HG02973 (cell line): ENCODE results near the gene HLCS.

Experiments
- ATAC-seq: cut with Tn5 transposase; IDR thresholded peaks from one replicate; pipeline ENCODE4 v1.9.1; 2021; ENCODE audit warnings: moderate library complexity; ENCODE audit not compliant: unreplicated experiment

HLCS gene

DNA sequence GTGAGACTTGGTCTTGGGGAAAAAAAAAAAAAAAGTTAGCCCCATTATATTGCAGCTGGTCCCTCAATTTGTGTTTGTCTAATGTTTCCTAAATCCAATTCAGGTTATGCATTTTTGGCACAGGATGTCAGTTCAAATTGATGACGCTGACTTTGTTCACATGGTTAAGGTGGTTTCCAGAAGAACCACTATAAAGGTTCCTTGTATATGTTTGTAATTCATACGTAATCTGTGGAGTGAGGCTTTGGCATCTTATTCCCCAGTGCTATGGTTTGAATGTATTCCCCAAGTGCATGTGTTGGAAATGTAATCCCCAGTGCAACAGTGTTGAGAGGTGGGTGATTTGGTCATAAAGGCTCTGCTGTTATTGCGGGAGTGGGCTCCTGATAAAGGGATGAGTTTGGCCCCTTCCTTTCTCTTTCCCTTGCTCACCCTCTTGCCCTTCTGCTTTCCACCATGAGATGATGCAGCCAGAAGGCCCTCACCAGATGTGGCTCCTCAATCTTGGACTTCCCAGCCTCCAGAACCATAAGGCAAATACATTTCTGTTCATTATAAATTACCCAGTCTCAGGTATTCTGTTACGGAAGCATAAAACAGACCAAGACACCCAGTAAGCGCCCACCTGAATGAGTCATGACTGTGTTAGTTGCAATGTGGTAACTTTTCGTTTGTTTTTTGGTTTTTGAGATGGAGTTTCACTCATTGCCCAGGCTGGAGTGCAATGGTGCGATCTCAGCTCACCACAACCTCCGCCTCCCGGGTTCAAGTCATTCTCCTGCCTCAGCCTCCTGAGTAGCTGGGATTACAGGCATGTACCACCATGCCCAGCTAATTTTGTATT lies 19.5 kb upstream of the HLCS start:
- ATAC-seq = no peak

DNA sequence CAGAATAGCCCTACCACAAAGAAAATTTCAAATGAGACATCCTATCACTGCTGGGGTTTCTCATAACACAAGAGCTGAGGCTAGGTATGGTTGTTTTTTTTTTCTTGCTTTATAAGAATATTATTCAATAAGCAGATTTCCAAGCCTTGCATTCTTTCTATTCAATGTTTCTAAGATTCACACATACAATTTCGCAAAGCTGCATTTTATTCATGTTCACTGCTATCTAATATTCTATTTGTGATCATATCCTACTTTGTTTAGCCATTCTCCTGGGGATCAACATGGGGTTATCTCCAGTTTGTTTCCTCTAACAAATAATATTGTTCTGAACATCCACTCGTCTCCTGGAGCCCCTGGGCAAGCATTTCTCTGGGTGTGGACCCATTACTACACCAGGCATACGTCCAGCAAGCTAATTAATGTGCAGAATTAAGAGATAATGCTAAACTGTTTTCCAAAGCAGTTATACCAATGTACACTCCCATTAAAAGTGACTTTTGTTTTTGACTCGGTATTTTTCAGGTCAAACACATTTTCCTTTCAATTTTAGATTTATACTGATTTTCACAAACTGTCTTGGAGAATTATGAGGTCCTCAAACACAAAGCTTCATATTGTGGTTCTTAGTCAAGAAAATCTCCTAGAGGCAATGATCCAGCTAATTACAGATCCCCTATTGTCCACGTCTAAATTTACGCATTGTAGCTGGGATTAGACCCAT lies 15.7 kb upstream of the HLCS start:
- no peak for ATAC-seq

DNA sequence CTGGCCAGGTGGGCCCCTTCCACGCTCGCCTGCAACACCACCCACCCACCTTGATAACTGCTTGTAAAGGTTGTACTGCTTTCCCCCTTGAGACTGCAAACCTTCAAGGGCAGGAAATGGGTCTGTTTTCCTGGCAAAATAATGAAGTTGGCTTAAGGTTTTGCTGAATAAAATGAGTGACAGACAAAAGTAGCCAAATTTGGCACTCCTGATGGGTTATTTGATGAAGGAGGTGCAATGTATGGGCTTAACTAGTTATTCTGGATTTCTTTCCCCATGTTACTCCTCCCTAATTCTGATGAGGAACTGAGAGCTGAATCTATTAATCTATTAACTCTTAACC lies 14.6 kb upstream of the HLCS start:
- ATAC-seq = no peak

DNA sequence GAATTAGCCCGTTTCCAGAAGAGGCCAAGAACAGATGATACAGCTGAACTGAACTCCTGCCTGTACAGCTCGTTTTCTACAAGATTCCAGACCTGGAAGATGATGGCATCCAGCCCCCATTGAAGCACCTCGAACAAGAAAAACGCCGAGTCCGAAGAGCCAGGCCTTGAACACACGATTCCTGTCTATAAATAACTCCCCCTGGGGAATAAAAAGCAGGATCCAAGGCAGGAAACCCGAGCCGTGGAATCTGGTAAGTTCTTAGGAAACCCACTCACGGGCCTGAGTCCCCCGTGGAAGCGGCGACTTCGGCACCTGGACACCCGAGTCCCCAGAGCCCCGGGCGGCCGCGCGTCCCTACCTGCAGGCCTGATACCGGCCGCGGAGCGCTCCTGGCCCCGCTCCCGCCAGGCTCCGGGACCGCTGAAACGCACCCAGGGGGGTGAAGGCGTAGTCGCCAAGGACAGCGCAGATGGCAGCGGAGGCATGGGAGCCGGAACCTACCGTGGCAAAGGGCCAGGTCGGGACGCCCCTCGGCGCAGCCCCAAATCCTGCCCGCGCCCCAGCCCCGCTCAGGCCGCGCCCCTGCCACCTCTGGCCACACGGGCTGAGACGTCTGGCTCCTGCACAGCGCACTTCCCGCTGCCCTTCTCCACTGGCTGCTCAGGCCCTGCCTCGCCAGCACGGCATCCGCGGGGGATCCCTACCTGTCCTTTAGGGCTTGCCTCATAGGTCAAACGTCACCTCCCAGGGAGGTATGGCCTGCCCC lies 14.0 kb upstream of the HLCS start:
- no peak for ATAC-seq

DNA sequence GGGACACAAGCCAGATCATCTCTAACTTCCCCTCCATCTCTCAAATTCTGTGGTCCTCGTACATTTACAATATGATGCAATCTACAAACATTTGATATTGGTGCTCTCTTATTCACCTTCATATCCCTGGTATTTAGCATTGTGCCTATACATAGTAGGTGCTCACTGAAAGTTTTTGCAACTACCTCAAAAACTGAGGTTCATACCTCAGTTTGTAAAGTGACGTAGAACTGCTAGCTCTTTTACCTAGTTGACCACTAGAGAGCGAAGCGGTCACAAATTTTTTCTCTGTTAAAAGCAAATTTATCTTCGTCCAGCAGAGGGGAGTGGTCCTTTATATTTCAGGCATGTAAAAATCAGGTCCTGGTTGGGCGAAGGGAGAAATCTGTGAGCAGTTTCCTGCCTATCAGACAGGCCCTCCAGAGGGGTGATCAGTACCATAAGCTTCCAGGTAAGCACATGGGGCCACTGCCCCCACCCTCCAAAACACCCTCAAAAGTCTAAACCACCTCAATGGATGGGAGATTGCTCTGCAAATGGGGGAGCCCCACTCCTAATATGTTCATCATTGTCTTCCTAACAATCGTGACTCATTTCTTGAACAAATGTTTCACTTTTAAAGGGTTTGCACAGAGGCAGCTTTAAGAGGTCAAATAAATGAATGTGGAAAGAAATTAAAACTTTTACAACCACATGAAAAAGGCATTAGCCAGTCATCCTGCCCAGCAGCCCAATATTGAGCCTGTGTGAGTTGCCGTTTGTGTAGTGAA lies 10.6 kb upstream of the HLCS start:
- no peak for ATAC-seq

DNA sequence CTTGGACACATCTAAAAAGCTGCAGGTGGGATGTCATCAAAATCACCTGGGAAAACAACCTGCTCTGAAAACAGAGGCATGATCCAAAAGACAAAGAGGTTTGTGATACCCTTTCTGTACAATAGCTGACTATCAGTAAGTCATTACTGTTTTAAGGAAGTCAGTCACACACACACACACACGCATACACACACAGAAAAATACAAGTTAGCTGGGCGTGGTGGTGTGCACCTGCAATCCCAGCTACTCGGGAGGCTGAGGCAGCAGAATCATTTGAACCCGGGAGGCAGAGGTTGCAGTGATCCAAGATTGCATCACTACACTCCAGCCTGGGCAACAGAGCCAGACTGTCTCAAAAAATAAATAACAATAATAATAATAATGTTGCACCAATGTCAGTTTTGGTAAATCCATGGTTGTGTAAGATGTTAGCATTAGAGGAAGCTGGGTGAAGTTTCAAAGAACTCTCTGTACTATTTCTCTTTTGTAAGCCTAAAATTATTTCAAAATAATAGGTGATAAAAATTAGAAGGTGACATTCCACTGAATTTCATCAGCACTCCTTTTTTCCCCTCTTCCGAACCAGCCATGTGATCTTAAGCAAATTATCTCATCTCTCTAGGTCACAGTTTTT lies 9.9 kb upstream of the HLCS start:
- no peak for ATAC-seq

DNA sequence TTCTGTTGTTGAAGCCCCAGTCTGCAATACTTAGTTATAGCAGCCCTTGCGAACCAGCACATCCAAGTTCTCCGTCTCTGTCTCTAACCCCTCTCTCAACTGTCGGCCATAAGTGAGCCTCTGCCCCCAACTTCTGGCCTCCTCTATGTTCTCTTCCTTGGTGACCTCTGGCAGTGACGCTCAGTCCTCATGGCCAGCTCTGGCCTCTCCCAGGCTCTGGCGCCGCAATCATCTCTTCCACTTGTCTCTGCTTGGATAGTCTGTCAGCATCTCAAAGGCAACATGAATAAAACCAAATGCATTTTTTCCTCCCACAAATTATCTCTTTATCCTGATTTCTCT lies 8.4 kb upstream of the HLCS start:
- ATAC-seq = no peak

DNA sequence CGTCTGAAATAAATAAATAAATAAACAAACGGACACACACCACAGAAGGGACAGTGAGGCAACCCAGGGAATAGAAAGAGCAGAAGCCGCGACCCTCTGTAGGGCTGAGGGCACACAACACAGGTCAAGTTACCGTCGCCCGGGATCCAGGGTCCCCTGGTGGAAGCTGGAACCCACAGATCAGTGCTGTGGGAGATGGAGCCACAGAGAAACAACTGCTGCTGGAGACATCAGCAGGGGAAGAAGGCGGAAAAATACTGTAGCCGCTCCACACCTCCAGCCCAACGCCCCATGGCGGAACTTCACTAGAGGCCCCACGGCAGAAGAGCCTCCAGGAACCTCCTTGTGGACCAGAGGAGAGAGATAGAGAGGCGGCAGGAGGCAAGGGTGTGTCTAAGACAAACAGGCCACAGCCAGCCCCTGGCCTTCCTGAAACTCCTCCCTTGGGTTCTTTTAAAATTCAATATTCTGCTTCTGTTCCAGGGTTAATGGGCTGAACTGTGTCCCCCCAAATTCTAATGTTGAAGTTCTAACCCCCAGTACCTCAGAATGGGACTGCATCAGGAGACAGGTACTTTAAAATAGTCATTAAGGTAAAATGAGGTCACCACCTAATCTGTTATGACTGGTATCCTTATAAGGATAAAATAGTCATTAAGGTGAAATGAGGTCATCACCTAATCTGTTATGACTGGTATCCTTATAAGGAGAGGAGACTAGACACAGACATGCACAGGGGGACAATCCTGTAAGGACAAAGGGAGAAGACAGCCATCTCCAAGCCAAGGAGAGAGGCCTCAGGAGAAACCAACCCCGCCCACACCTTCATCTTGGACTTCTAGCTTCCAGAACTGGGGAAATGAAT lies 7.7 kb upstream of the HLCS start:
- ATAC-seq = no peak

DNA sequence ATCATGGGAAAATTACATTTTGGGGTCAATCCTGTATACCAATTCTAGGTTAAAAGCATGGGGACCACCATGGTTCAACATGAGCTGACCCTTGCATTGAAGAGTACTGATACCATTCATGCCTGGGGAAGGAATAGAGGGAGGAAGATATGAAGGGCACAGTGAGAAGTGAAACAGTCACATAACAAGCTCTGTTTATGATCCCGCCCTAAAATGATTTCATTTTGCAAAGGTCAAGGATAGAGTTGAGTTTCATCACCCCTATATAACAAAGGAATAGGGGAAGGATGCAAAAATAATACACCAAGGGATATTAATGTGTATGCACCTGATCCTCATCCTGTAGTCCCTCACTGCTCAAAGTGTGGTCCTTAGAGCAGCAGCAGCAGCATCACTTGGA lies 2.5 kb upstream of the HLCS start:
- ATAC-seq = no peak

DNA sequence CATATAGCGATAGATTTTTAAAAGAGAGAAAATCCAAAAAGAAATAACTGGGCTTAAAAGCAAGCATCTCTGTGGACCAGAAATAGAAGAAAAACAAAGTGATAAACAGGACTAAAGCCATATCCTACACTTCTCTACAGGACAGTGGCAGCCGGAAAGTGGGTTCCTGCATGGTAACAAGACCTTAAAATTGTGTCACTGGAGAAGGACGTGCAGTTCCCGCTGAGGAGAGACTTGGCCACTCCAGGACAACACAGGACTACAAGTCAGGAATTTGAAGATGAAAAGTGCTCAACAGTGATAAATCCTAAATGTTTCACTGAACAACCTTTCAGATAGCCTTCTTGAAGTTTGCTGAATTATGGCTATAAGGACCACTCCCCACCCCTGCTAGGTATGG lies 1.9 kb upstream of the HLCS start:
- no peak for ATAC-seq

DNA sequence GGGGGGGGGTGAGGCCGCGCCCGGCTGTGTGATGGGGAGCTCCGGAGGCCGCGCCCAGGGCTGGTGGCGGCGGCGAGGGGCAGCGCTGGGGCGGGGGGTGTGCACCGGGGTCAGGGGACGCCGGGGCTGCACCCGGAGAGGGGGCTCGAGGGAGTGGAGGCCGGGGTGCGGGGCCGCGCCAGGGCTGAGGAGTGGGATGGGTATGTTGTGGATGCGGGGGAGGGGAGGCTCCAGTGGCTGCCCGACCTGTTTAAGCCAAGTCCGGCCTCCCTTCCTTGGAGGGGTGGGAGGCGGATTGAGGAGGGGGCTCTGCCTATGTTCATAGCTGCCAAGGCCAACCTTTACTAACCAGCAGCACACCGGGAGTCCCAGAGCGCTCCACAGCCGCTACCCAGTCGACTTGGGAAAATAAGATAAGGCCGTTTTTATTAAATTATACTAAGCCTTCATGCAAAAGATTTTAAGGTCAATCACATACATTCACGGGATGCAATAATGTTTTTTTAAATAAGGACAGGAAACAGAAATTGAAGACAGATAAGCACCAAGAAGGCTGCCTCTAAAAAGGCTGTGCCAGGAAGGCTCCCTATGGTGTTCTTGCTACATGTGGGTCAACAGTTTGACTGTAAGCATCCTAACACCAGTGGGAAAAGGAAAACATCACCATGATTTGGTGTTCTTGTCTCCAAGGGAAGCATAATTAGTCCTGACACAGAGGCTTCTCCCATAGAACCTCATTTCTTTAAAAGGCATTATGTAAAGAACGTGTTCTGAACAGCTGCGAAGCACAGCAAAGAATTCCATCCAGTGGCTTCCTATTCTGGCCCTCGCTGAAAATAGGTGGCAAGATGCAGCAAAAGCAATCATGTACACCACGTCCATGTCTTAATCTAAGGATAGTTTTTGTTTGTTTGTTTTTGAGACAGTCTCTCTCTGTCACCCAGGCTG lies 626 bp upstream of the HLCS start:
- peak; percentile 10 for ATAC-seq

DNA sequence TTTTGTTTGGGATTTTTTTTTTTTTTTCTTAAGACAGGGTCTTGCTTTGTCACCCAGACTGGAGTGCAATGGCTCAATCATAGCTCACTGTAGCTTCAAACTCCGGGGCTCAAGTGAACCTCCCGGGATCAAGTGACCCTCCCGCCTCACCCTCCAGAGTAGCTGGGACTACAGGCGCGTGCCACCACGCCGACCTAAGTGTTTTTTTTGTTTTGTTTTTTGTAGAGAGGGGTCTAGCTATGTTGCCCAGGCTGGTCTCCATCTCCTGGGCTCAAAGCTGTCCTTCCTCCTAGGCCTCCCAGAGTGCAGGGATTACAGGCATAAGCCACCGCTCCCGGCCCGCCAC lies 776 bp downstream of the HLCS start:
- no peak for ATAC-seq

DNA sequence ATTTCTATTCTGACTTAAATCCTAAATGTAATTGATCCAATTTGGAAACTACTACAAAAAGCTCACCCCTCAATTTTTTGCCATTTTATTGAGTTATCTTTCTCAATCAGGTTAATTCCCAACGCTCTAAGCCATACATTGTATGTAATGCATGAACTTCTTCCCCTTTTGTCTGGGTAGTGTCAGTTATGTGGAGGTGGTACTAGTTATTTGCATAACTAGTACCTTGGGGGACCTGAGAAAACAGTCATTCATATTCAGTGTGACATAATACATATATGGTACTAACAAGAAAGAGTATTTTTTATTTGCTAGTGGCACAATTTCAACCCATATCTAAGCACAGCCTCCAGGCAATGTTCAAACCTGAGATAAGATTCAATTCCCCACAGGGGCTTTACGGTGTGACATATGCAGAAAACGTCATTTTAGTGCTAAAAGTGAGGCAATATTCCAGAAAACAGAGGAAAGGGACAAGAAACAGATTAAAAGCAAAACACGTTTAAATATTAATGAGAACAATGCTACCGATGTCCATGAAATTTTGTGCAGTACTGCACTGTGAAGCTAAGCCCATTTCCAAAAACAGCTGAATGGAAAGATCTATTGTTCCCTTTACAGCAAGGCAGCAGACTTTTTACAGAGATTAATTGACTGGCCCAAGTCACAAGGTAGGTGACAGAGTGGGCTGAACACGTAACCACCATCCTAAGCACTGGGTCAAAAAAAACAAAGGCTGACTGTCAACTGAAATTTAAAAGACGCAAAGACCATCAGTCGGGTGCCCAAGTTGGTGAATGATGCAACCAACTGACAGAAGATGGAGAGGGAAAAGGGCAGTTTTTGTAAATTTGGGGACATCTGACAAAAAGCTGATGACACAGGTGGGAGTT lies 1.4 kb downstream of the HLCS start:
- no peak for ATAC-seq

DNA sequence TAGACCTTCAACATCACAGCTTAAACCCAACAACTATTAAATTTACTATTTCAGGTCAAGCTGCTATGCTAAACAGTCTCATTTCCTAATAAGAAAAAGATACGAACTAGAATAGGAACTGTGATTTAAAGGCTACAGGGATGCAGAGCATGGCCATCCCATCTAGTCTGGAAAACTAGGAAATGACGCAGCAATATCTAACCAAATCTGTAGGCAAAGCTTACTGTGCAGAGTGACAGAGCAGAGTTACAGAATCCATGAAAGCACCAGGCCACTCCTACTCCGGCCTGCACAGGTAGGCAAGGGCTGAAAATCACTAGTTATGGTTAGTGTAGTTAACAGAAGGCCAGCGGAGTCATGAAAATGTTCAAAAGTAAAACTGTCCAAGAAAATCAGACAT lies 2.1 kb downstream of the HLCS start:
- ATAC-seq = no peak

DNA sequence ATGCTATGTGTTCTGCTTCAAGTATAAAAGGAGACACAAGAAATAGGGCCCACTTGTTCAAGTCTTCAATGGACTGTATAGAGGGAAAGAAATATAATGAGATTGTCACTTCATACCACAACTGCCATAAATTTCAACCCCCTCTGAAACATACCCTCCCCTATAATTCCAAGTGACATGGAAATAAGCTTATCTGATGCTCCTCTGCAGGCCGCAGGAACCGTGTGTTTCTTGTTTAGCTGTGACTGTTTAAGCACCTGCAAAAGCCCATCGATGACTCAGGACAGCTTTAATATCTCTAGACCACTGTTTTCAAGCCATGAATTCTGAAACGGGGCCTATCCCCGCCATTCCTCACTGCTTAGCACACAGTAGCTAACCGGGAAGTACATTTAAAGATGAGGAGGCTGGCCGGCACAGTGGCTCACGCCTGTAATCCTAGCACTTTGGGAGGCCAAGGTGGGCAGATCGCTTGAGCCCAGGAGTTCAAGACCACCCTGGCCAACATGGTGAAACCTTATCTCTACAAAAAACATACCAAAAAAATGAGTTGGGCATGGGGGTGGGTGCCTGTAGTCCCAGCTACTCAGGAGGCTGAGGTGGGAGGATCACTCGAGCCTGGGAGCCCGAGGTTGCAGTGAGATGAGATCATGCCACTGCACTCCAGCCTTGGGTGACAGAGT lies 4.2 kb downstream of the HLCS start:
- no peak for ATAC-seq

DNA sequence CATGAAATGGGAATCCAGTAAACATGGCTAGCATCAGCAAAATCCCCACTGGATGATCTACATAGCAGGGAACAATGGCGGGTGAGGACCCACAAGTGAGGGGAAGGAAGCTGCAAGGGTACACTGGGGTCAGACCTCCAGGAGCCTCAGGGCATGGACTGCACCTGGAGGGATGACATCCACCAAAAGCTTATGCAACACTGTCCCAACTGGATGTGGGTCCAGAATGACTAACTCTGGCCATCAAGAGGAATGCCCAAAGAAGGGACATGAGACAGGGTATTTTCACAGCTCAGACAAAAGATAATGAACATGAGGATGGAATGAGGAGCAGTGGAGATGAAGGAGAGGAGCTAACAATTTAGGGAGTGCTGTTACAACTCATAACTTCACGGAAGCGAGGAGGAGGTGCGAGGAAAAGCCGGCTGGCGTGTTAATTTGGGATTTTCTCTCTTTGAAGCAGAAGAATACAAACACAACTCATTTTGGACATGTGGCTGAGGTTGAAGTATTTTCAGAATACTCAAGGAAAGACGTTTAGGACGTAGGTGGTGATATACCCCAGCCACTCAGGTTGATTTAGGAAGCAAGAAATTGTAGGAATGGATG lies 5.7 kb downstream of the HLCS start:
- ATAC-seq = no peak
